Right cardiac atrium (tissue), 5 donors: Measurements from ENCODE around the gene TNC. TPM values are rescaled to one million over a fixed set of nuclear protein-coding genes. Genes with fewer than 3 reads are reported as not detected.

Experiments
- ATAC-seq, 2 donors: fragments of 200-7000 bp; cut with Tn5 transposase; one replicate each; pipeline versions ENCODE4 v1.8.0 to v1.9.1; 2020; ENCODE audit warnings: moderate library complexity in 2 of 2, mild to moderate bottlenecking in 1 of 2
- DNase-seq, 3 donors: peaks; one replicate each; pipeline ENCODE4 v3.0.0-alpha.2; 2020
- H3K27ac ChIP-seq: one replicate; pipeline ENCODE4 v1.5.1; 2013; ENCODE audit warnings: mild to moderate bottlenecking, low read length, control low read depth, moderate library complexity
- H3K27me3 ChIP-seq: one replicate; pipeline ENCODE4 v1.6.1; 2013; ENCODE audit not compliant: control insufficient read depth, insufficient read depth
- H3K4me1 ChIP-seq: one replicate; pipeline ENCODE4 v1.6.1; 2013; ENCODE audit warnings: low read length; ENCODE audit not compliant: control insufficient read depth, insufficient read depth
- H3K4me3 ChIP-seq: one replicate; pipeline ENCODE4 v1.5.1; 2013; ENCODE audit warnings: low read length, control low read depth
- H3K9me3 ChIP-seq: one replicate; pipeline ENCODE4 v1.6.1; 2013; ENCODE audit warnings: low read length; ENCODE audit not compliant: control insufficient read depth
- WGBS: extraction: QIAGEN DNeasy Blood & Tissue Kit; methylation state at CpG from one replicate; pipeline ENCODE4 v1.1.7; 2013; 5-methylcytosine and 5-hydroxymethylcytosine counted together
- intact Hi-C, 4 donors: fragments of 100-400 bp; cut with DNase I; formaldehyde crosslinking; loops; one replicate each; pipeline versions ENCODE4 v1.11.0 to v1.14.0; 2022 to 2023
- polyA plus RNA-seq: library from polyadenylated mRNA; stranded (reverse); fragments of 200-250 nt; gene quantifications from one replicate; pipeline ENCODE4 v1.2.3, GENCODE V29; 2013
- total RNA-seq, 4 donors: library from RNA; stranded (reverse); fragmentation: NEBNext Ultra II Directional; extraction: Animal tissue kit (Norgen Biotek cat#: 25700); gene quantifications; one replicate each; pipeline ENCODE4 v1.2.1, GENCODE V29; 2021
- donor health status: healthy with polysubstance abuse.
- donor health status: DM: no; HTN: yes; CAD: no.
- donor health status: DM: no; HTN: no; CAD: no.
- donor health status: DM: no; HTN: yes; CAD: no; lungs with severe emphysema.
- donor health status: DM: yes; HTN: yes; CAD: no.

Gene TNC
- total and polyA plus RNA-seq, 5 donors: 2.5 to 34.4 (median 6.9) TPM

DNA sequence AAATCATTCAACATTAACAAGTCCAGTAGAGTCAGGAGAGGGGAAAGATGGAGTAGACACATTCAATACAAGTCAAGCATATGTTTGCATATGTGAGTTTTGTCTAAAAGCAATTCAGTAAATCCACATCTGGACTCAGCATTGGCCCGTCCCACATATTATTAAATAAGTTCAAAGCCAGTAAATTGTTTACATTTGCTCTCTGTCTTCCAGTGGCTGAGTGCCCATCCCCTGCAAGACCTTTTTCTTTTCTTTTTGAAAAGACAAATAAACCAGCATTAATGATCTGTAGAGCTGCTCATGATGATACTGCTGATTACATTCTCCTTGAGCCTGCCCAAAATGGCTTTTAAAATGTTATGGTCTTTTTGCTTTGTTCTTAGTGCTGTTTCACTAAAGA, 71.1 kb downstream of the TNC start:
- H3K27ac ChIP-seq: no peak overlapping the region
- intact Hi-C loops: no loop called here
- ATAC-seq (no peak), DNase-seq (no peak)
- 89% methylated on average over 1 of the region's 1 CpG for WGBS
- no peak overlapping the region for H3K4me3 ChIP-seq
- H3K27me3 ChIP-seq: no peaks in the 10 kb centered on the region
- H3K4me1 ChIP-seq: no peaks in the 10 kb centered on the region
- H3K9me3 ChIP-seq: no peaks in the 10 kb centered on the region

DNA sequence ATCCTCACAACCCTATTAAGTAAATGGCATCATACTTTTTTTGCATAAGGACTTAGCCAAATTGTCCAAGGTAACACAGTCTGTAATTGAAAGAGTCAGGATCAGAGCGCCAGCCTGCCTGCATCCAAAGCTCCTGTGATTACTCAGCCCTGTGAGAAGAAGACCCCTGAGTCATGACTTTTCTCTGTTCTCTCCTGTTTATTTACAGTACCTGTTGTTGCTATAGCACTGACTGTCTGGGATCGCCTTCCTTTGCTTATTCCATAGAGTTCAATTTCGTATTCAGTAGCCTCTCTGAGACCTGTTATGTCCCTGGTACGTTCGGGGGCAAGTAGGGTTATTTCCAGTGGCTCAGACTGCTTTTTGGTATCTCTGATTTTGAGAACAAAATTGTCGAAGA, 71.8 kb downstream of the TNC start:
- H3K4me3 ChIP-seq: no peak overlapping the region
- DNase-seq (no peak), ATAC-seq (no peak)
- 90% methylated on average over 6 of the region's 6 CpGs for WGBS
- no peaks in the 10 kb centered on the region for H3K9me3 ChIP-seq
- no peaks in the 10 kb centered on the region for H3K4me1 ChIP-seq
- no peak overlapping the region for H3K27ac ChIP-seq
- no peaks in the 10 kb centered on the region for H3K27me3 ChIP-seq
- intact Hi-C loops: no loop called here

DNA sequence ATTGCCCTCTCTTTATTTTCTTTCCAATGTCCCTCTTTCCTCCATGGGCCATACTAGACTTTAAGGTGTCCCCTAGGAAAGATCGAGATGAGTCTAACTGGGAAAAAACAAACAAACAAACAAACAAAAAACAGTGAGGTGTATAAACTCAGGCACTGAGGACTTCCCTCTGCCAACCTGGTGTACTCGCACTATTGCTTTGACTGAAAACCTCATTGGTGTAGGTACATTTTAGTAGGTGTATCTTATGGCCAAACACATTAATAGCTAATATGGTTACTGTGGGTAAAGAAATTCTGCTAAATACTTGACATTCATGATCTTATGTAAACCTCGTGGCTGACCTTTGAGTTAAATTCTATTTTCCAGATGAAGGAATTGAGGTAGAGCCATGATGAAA, 74.3 kb downstream of the TNC start:
- Histone ChIP-seq H3K27me3 (no peaks in the 10 kb centered on the region), H3K9me3 (no peaks in the 10 kb centered on the region), H3K4me1 (no peaks in the 10 kb centered on the region), H3K4me3 (no peak overlapping the region), H3K27ac (no peak overlapping the region)
- ATAC-seq (no peak), DNase-seq (no peak)
- WGBS: 86% methylated on average over 3 of the region's 3 CpGs
- intact Hi-C loops: no loop called here

DNA sequence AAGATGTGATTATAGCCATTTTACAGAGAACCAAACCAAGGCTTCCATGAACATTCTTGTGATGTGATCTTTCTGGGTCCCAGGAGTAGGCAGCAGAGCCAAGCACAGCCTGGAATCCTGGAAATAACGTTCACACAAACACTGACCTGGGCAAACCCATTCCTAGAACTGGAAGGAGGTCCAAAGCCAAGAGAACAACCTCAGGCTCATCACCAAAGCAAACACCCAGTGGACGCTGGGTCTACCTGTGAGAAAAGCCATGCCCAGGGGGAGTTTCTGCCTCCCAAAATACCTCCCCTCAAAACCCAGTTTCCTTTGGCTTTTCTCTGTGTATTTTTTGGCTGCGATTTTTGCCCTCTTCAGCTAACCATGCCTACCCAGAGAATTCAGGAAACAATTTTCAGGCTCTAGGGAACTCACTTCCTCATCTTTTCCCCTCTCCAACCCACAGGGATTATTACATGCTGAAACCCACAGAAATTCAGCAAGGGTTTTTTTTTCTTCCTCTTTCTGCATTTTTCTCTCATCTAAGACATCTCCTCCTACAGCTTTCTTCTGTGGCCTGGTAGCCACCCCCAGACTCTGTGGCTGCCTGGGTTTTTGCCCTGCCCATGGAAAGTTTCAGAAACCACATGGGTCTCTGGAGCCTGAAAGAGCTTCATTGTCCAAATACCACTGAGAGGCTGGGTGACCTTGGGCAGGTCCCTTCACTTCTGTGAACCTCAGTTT, 75.0 kb downstream of the TNC start:
- intact Hi-C loops: no loop called here
- H3K4me1 ChIP-seq: no peaks in the 10 kb centered on the region
- 45% methylated on average over 3 of the region's 3 CpGs for WGBS
- ATAC-seq (peak; percentile 61 to 63), DNase-seq (no peak)
- no peaks in the 10 kb centered on the region for H3K27me3 ChIP-seq
- H3K4me3 ChIP-seq: no peak overlapping the region
- no peaks in the 10 kb centered on the region for H3K9me3 ChIP-seq
- no peak overlapping the region for H3K27ac ChIP-seq

DNA sequence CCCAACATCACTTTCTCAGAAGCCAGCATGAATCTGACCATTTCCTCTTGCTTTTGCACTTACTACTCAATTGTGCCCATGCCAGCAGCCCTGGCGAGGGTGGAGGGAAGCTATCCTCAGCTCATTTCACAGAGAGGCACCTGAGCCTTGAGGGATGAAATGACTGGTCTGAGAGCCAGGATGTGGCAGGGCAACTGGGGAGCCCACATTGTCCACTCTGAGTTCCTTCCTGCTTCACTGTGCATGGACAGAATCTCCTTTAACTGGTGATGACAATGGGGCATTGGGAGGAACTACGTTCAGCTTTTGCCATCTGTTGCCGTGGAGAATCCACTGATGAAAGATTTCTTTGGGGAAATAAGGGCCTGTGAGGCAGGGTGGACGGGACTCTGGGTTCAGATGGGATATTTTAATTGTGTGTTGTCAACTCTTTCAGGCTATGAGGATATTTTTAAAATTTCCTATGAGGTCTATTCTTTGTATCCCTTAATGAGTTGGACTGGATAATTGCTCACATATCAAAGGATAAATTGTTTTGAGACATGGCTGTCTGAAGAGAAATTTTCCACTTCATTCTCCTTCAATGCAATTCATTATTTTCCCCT, 78.3 kb downstream of the TNC start:
- H3K4me3 ChIP-seq: no peak overlapping the region
- no peaks in the 10 kb centered on the region for H3K9me3 ChIP-seq
- no peak overlapping the region for H3K27ac ChIP-seq
- no peaks in the 10 kb centered on the region for H3K4me1 ChIP-seq
- DNase-seq (no peak), ATAC-seq (no peak)
- H3K27me3 ChIP-seq: no peaks in the 10 kb centered on the region
- intact Hi-C loops: no loop called here
- 82% methylated on average over 4 of the region's 4 CpGs for WGBS

DNA sequence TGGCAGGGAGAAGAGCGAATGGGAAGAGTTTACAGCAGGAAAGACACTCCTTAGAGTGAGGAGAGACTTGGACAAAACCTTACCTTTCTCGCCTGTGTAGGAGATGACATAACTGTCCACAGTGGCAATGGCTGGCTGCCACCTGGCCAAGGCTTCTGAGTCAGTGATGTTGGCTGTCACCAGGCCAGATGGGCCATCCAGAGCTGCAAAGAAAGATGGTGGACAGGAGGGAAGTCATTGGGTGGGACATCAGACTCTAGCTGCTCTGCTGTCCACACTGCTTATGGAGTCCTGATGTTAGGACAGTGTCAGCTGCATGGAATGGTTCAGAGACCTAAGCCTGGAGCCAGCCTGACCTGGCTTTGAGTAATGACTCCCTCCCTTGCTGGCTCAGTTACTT, 79.8 kb downstream of the TNC start:
- Histone ChIP-seq H3K4me3 (no peak overlapping the region), H3K27me3 (no peaks in the 10 kb centered on the region), H3K27ac (no peak overlapping the region), H3K4me1 (no peaks in the 10 kb centered on the region), H3K9me3 (no peaks in the 10 kb centered on the region)
- ATAC-seq (no peak), DNase-seq (peak; percentile 30 to 80 (median 57))
- 75% methylated on average over 2 of the region's 2 CpGs for WGBS
- intact Hi-C loops: no loop called here

DNA sequence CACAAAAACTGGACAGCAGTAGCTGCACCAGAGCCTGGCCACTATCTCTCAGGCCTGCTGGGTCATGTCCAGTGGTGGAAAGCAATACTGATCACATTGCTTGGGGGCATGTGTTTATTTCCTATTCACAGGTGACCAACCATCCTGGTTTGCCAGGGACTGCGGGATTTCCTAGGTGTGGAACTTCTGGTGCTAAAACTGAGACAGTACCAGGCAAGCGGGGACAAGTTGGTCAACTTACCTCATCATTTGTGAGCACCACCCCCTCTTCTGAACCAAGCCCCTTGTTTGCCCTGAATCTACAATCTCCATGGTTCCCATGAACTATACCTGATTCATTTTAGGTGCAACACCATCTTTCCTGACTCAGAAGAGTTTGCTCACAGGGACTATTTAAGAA, 81.3 kb downstream of the TNC start:
- no peaks in the 10 kb centered on the region for H3K4me1 ChIP-seq
- ATAC-seq: no peak
- H3K9me3 ChIP-seq: no peaks in the 10 kb centered on the region
- no peak for DNase-seq
- no peak overlapping the region for H3K27ac ChIP-seq
- no peak overlapping the region for H3K4me3 ChIP-seq
- intact Hi-C loops: no loop called here
- 95% methylated on average over 2 of the region's 2 CpGs for WGBS
- H3K27me3 ChIP-seq: no peaks in the 10 kb centered on the region

DNA sequence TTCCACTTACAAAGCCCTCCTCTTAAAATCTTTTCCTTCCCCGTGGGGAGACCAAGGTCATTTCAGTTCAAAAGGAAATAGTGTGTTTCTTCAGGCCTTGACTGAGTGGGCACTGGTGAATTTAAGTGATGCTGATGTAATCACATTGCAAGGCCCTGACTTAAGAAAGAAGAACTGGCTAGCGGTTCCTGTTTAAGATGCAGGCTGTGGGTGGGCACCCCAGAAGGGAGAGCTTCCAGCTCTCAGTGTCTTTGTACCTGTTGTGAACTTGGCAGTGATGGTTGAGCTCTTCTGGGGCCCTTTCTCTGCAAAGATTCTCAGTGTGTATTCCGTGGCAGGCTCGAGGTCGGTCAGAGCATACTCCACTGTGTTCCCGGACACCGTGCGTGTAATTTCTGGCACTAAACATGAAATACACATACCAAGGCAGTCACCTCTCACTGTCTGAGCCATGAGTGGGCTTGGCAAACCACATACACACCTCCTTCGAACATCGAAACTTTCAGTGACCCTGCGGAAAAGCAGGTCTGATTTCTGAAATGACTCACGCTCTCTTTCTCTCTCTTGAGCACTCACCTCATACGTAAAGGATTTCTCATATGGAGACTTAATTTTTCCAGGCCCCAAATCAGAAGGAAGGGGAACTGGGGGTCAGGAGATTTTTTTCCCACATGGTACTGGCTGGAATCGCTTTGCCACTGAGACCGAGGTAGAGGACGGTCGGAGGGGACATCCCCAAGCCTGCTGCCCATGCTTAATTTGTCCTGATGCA, 81.9 kb downstream of the TNC start:
- peak; percentile 71 to 79 for ATAC-seq

DNA sequence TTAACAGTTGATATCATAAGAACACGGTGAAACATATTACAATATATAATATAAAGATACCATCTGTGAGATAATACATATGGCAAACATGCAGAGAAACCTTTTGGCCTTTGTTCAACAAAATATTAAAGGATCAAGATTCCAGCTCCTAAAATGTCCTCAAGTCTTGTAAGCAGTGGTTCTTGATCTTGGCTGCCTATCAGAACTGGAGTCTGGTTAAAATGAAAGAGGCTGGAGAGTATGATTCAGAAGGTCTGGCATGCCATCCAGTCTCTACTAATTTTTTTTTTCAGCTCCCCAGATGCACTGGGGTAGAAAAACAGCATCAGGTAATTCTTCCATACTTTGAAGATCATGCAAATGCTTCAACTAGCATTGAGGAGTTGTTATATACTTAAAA, 83.2 kb downstream of the TNC start:
- no peaks in the 10 kb centered on the region for H3K4me1 ChIP-seq
- intact Hi-C loops: no loop called here
- H3K9me3 ChIP-seq: no peaks in the 10 kb centered on the region
- no peak overlapping the region for H3K27ac ChIP-seq
- 67% methylated on average over 1 of the region's 1 CpG for WGBS
- H3K4me3 ChIP-seq: no peak overlapping the region
- no peak for DNase-seq
- peak; percentile 55 to 56 for ATAC-seq
- H3K27me3 ChIP-seq: no peaks in the 10 kb centered on the region

More for the DNA sequence above, 81.9 kb downstream of the TNC start:
- 76% methylated on average over 17 of the region's 17 CpGs for WGBS
- Histone ChIP-seq H3K4me3 (no peak overlapping the region), H3K27me3 (no peaks in the 10 kb centered on the region), H3K27ac (peak overlapping the region; percentile 26), H3K9me3 (no peaks in the 10 kb centered on the region), H3K4me1 (no peaks in the 10 kb centered on the region)
- intact Hi-C loops: no loop called here
- no peak for DNase-seq

DNA sequence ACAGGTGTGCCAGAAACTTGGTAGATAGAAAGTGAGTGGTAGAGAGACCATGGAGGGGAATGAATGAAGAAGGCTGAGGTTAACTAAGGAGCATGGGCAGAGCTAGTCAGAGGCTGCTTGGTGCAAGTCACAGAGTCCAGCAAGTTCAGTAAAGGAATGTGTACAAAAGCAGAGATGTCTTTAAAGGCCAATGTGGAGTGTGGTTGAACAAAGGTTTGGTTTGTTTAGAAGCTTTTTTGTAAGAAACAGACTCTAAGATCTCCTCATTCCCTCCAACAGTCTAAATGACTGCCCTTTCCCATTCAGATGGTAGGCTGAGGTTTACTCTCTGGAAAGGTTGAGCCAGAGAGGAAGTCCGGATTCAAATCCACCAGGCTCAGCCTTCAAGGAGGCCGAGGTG, 84.2 kb downstream of the TNC start:
- no peak for DNase-seq
- H3K4me3 ChIP-seq: no peak overlapping the region
- H3K4me1 ChIP-seq: no peaks in the 10 kb centered on the region
- no peak for ATAC-seq
- intact Hi-C loops: no loop called here
- H3K27ac ChIP-seq: no peak overlapping the region
- no peaks in the 10 kb centered on the region for H3K9me3 ChIP-seq
- no peaks in the 10 kb centered on the region for H3K27me3 ChIP-seq
- WGBS: 96% methylated on average over 2 of the region's 2 CpGs

DNA sequence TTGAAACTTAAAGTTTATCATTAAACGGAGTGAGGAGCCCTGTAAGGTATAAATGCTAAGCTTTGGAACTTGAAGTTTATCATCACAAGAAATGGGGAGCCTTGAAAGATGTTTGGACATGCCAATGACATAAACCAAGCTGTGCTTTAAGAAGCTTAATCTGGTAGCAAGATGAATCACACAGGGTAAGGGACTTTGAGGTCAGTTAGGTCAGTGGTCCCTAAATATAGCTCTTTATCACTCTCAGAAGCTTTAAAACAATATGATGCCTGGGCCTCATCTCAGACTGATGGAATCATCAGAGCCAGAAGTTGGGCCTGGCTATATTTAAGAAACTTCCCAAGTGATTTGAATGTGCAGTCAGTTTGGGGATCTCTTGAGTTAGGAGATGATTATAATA, 85.7 kb downstream of the TNC start:
- H3K4me1 ChIP-seq: no peaks in the 10 kb centered on the region
- no peak overlapping the region for H3K27ac ChIP-seq
- DNase-seq: no peak
- WGBS: 61% methylated on average over 1 of the region's 1 CpG
- intact Hi-C loops: no loop called here
- H3K9me3 ChIP-seq: no peaks in the 10 kb centered on the region
- peak in 1 of 2 donors; percentile 10 for ATAC-seq
- no peak overlapping the region for H3K4me3 ChIP-seq
- H3K27me3 ChIP-seq: no peaks in the 10 kb centered on the region
